A549 (cell line): Measurements from ENCODE around the gene METTL2B. TPM values are rescaled to one million over a fixed set of nuclear protein-coding genes. Genes with fewer than 3 reads are reported as not detected.
"Not testable (repeated sequence)": the region's sequence is repeated elsewhere in the genome, so short reads cannot be mapped to it uniquely, and the experiment has no call there.

Experiments
- ATAC-seq, 2 experiments: fragments of 200-7000 bp in 1 of 2; fragments of >200 bp in 1 of 2; cut with Nextera tagmentation in 1 of 2; cut with Tn5 transposase in 1 of 2; 3 replicates each; pipeline versions ENCODE4 v1.8.0 to v1.9.1; 2018 to 2020; ENCODE audit warnings: mild to moderate bottlenecking in 1 of 2, moderate library complexity in 1 of 2
- CTCF ChIA-PET: fragments of 300-600 bp; sonication (Branson Sonifier 250); formaldehyde crosslinking; extraction: SDS; loops from one replicate; lab custom pipeline; 2021; ENCODE audit warnings: antibody characterized with exemption, inconsistent platforms; lab: Yijun Ruan, JAX
- POLR2A ChIA-PET: fragments of 350-600 bp; formaldehyde crosslinking; extraction: SDS; loops from one replicate; lab custom pipeline; 2021; ENCODE audit warnings: antibody characterized with exemption, inconsistent platforms; lab: Yijun Ruan, JAX
- DNase-seq, 2 experiments: peaks; one replicate each; pipeline versions ENCODE4 v3.0.0 to v3.0.0-alpha.2; 2011 to 2016; ENCODE audit warnings: low read depth in 1 of 2, low spot score in 1 of 2
- FAIRE-seq: peaks from 2 replicates; lab custom pipeline; 2011; peaks lifted over from hg19 to GRCh38; lab: Jason Lieb, UNC
- H3K27ac ChIP-seq, 2 experiments: fragments of >200 bp; sonication (Bioruptor Twin); formaldehyde crosslinking; 3 replicates each; pipeline ENCODE4 v1.5.1; 2016 to 2017
- H3K4me1 ChIP-seq: fragments of >200 bp; sonication (Bioruptor Twin); formaldehyde crosslinking; 3 replicates; pipeline ENCODE4 v1.6.1; 2016
- H3K4me2 ChIP-seq: fragments of >200 bp; sonication (Bioruptor Twin); formaldehyde crosslinking; 3 replicates; pipeline ENCODE4 v1.6.1; 2016
- H3K4me3 ChIP-seq: fragments of >200 bp; sonication (Bioruptor Twin); formaldehyde crosslinking; 3 replicates; pipeline ENCODE4 v1.5.1; 2016
- H3K9me3 ChIP-seq: fragments of >200 bp; sonication (Bioruptor Twin); formaldehyde crosslinking; 3 replicates; pipeline ENCODE4 v1.6.1; 2016
- WGBS: methylation state at CpG from one replicate; pipeline ENCODE4 v1.1.6; 2017; ENCODE audit errors: missing lambda C conversion rate; 5-methylcytosine and 5-hydroxymethylcytosine counted together
- polyA plus RNA-seq, 4 experiments: library from polyadenylated mRNA; depleted of rRNA in 3 of 4; stranded (reverse); fragments of >200 nt; fragmentation: RNase III in 1 of 4; extraction: RNeasy Plus Mini Kit Qiagen cat#74134 plus additional on column Dnase treatment in 1 of 4; gene quantifications; 2 replicates in 3 of 4; 3 replicates in 1 of 4; pipeline ENCODE4 v1.2.3, GENCODE V29; 2011 to 2017
- small RNA-seq, 6 experiments: library from RNA; depleted of rRNA; stranded (forward); fragments of <200 nt; gene quantifications; one replicate each; pipeline ENCODE3, GENCODE V24; 2012
- TF ChIP-seq, protein P1 (sequence below): fragments of 250-450 bp; sonication (Bioruptor Pico); IDR thresholded peaks from 2 replicates; pipeline ENCODE4 v1.5.0; 2020; ENCODE audit warnings: low read depth, mild to moderate bottlenecking, moderate library complexity

METTL2B gene
- polyA plus RNA-seq, 2 of the 4 experiments (the other 2 are of a cell fraction) = 25.9 to 49.1 TPM

DNA sequence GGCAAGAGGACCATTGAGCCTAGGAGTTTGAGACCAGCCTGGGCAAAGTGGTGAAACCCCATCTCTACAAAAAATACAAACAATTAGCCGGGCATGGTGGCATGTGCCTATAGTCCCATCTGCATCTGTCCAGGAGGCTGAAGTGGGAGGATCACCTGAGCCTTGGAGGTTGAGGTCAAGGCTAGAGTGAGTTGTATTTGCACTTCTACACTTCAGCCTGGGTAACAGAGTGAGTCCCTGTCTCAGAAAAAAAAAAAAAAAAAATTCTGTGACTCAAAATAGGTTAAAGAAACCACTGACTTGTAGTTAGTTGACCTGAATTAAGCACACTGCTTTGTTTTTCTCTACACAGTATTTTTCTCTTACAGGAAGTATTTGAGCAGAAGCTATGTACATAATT is 74.4 kb downstream of the METTL2B start (continued):
- TF ChIP-seq, protein P1, sequence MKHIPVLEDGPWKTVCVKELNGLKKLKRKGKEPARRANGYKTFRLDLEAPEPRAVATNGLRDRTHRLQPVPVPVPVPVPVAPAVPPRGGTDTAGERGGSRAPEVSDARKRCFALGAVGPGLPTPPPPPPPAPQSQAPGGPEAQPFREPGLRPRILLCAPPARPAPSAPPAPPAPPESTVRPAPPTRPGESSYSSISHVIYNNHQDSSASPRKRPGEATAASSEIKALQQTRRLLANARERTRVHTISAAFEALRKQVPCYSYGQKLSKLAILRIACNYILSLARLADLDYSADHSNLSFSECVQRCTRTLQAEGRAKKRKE (CRISPR knock-in tag) = no peak

DNA sequence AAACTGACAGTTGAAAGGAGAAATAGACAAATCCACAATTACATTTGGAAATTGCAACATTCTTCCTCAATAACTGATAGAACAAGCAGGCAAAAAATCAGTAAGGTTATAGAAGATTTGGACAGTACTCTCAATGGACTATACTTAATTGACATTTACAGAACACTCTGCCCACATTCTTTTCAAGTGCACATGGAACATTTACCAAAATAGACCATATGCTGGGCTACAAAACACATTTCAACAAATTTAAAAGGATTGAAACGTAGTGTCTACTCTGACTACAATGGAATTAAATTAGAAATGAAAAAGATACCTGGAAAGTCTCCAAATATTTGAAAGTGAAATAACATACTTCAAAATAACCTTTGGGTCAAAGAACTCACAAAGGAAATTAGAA is 77.8 kb downstream of the METTL2B start:
- 0% methylated on average over 1 of the region's 1 CpG for WGBS
- H3K4me3 ChIP-seq, DNase-seq, H3K4me1 ChIP-seq, H3K27ac ChIP-seq, H3K4me2 ChIP-seq, CTCF ChIA-PET, FAIRE-seq, ATAC-seq, POLR2A ChIA-PET, H3K9me3 ChIP-seq: not testable (repeated sequence)

Small RNA genes lying within 50 kb of the gene (small RNA-seq; reads per million reads assigned to genes)
- gene AC010655.1 (0 reads per million in 6 experiments), gene AC010655.2 (0 reads per million in 6 experiments), gene RF00017 (0 reads per million in 6 experiments), gene RNU7-54P (0 reads per million in 6 experiments)

Other genes with a start within 250 kb of the METTL2B start
- not detected in 2 replicates for gene LEP, start 235.5 kb upstream of the METTL2B start, polyA plus RNA-seq (2011; rRNA removed)
- not detected in 3 replicates for gene LEP, start 235.5 kb upstream of the METTL2B start, polyA plus RNA-seq (2017; fragmentation: RNase III; extraction: RNeasy Plus Mini Kit Qiagen cat#74134 plus additional on column Dnase treatment)
- 51.9 and 77.3 TPM in 2 replicates for gene RBM28, start 132.8 kb upstream of the METTL2B start, polyA plus RNA-seq (2011; rRNA removed)
- gene RBM28, start 132.8 kb upstream of the METTL2B start, polyA plus RNA-seq (2017; fragmentation: RNase III; extraction: RNeasy Plus Mini Kit Qiagen cat#74134 plus additional on column Dnase treatment) = 74.4 to 82.1 TPM (median 79.5 TPM) in 3 replicates
- 0.17 and 0.18 TPM in 2 replicates for gene PRRT4, start 115.1 kb upstream of the METTL2B start, polyA plus RNA-seq (2011; rRNA removed)
- 0.15 to 0.20 TPM (median 0.16 TPM) in 3 replicates for gene PRRT4, start 115.1 kb upstream of the METTL2B start, polyA plus RNA-seq (2017; fragmentation: RNase III; extraction: RNeasy Plus Mini Kit Qiagen cat#74134 plus additional on column Dnase treatment)
- 55.4 and 83.3 TPM in 2 replicates for gene IMPDH1, start 66.8 kb upstream of the METTL2B start, polyA plus RNA-seq (2011; rRNA removed)
- 65.1 to 66.9 TPM (median 65.4 TPM) in 3 replicates for gene IMPDH1, start 66.8 kb upstream of the METTL2B start, polyA plus RNA-seq (2017; fragmentation: RNase III; extraction: RNeasy Plus Mini Kit Qiagen cat#74134 plus additional on column Dnase treatment)
- 94.6 and 179 TPM in 2 replicates for gene HILPDA, start 20.9 kb upstream of the METTL2B start, polyA plus RNA-seq (2011; rRNA removed)
- gene HILPDA, start 20.9 kb upstream of the METTL2B start, polyA plus RNA-seq (2017; fragmentation: RNase III; extraction: RNeasy Plus Mini Kit Qiagen cat#74134 plus additional on column Dnase treatment) = 22.0 to 24.2 TPM (median 24.2 TPM) in 3 replicates
- 0.37 and 0.46 TPM in 2 replicates for gene GARIN1A, start 195.5 kb downstream of the METTL2B start, polyA plus RNA-seq (2011; rRNA removed)
- 0.30 to 0.49 TPM (median 0.43 TPM) in 3 replicates for gene GARIN1A, start 195.5 kb downstream of the METTL2B start, polyA plus RNA-seq (2017; fragmentation: RNase III; extraction: RNeasy Plus Mini Kit Qiagen cat#74134 plus additional on column Dnase treatment)